GM12892 (cell line): Measurements from ENCODE around the gene PLSCR5.

Experiments used
- POLR2A ChIP-seq: IDR thresholded peaks from 2 replicates; pipeline ENCODE4 v1.6.1; 2011; ENCODE audit warnings: low read depth, low read length, control low read depth
- POLR2AphosphoS5 ChIP-seq: IDR thresholded peaks from 2 replicates; pipeline ENCODE4 v1.6.1; 2011; ENCODE audit warnings: low read depth, low read length, control low read depth
- TAF1 ChIP-seq: IDR thresholded peaks from 2 replicates; pipeline ENCODE4 v1.6.1; 2011; ENCODE audit warnings: low read depth, mild to moderate bottlenecking, control low read depth, low read length, borderline replicate concordance

GRCh38 chr3:146605106-146605505 lies at the start of gene PLSCR5:
- TF ChIP-seq POLR2AphosphoS5 (no peak), POLR2A (no peak), TAF1 (no peak)
